ENCODE data around the gene ADGRV1.

The ADGRV1 gene

DNA sequence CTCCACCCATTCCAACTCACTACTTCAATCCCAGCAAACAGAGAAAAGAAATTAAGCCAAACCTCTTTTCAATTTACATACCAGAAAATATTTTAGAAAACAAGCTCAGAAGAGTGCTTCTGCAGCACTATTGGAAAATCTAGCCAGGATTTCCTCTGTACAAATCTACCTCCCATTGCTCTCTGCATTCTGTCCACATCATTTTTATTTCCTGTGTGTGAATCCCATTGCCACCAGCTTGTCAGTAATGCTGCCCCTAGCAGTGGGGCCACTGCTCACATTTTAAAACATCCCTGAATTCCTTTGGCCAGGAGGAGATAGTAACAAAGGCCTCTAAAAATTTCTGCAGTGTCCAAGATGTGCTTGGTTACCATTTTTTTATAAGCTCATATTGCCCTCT lies 592.0 kb downstream of the ADGRV1 start:
- DNase-seq, result no peak

DNA sequence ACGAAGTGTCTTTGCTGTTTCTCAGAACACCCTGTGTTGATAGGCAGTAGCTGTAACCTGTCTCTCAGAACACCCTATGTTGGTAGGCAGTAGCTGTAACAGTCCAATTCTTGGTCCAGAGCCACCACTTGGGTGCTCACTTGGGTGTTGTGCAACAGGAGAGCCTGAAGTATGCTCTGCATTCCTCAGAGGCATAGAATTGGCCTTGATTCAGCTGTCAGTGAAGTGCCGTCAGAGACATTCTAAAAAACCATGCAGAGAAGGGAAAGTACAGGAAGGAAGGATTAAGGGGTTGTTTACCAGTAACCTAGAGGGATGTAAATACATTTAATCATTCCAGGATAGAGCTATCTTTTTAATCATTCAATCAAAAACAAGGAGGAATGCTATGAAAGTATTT lies 593.4 kb downstream of the ADGRV1 start:
- no peak for DNase-seq

DNA sequence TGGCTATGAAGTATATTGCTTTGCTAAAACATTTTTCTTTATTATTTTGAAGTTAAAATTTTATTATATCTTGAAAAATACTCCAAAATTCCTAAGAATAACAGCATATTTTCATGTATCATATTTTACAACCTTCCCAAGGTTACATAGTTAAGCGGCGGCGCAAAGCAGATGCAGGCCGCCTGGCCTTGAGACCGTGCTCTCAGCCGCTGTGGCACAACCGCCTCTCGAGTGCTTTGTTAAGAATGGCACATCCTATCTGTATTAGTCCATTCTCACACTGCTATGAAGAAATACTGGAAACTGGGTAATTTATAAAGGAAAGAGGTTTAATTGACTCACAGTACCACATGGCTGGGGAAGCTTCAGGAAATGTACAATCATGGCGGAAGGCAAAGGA lies 595.7 kb downstream of the ADGRV1 start:
- DNase-seq, result no peak

GRCh38 chr5:91155274-91155673 lies 596.7 kb downstream of the ADGRV1 start:
- DNase-seq, result no peak

DNA sequence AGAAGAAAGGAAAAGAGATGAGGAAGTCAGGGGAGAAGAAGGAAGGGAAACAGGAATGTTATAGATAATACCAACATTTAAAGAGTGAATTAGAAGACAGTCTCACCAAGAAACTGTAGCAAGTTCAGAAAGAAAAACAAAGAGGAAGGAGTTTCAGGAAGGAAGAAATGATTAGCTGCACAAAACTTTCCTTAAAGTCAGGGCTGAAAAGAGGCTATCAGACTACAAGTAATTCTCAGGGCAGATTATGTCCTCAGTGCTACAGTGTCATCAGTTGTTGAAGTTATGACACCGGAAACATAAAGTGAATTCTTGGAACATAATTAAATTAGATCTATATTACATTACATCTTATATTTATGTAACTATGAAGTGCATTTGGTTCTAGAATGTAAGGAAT lies 597.6 kb downstream of the ADGRV1 start:
- no peak for DNase-seq

DNA sequence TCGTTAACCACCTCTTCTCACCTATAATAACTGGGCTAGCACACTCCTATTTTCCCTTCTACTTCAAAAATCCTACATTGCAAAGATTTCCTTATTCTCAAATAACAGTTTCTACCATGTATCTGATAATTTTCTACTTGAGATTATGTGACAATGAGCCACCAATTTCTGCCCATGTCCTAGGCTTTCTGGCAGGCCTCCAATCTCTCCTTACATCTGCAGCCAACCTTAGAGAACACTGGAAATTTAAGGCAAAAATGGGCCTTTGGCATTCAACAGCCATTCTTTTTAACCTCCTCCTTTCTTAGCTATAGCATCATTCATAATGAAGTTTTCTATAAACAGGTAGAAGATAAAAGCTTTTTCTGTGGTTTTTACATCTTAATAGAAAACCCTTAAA lies 599.4 kb downstream of the ADGRV1 start:
- DNase-seq, result no peak

- DNase-seq, result no peak
Observed at GRCh38 chr5:91159647-91160046, 601.0 kb downstream of the ADGRV1 start.

GRCh38 chr5:91160714-91161285 lies 602.2 kb downstream of the ADGRV1 start:
- DNase-seq, result no peak

GRCh38 chr5:91162534-91163381 lies 604.2 kb downstream of the ADGRV1 start:
- peak; percentile 90 for DNase-seq

DNA sequence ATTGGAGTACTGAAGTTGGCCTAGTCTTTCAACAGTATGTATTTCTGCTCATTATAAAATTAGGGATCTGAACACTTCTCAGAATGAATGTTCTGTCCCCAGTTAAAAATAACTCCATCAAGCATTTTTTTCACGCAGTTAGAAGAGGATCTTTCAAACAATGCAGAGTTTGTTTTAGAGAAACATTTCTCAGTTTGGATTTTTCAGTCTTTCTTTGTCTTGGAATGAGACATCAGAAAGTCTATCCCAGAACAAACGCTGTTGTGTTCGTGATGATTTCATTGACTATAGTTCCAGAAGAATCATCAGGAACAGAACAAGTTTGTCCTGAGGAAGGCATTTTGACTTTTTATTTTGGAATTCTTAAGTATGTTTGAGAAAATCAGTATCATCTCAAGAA lies 605.8 kb downstream of the ADGRV1 start:
- no peak for DNase-seq

DNA sequence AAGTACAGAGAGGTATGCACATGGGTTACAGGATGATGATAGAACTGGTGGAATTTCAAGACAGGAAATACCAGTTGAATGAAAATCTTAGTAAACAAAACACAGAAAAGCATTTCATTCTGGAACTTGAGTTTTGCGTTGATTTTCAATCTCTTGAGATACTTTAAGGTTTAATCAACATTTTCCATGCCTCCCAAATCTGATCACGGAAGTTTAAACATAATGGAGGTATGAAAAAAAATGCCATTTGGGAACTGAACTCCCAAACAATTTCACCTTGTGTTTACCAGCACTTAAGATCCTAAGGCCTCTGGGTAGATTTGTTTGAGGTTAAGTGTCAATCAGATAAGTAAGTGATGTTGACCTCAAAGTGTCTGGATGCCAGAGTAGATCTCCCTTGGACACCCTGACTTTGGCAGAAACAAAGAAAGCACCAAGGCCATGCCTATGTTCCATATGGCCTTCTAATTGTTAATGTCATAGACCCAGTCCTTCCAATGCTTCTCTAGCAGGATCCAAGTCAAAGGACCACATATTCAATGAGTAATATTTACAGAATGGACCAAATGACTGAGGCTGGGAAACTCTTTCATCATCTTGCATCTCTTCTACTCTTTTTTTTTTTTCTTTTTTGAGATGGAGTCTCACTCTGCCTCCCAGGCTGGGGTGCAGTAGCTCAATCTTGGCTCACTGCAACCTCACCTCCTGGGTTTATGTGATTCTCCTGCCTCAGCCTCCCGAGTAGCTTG lies 607.6 kb downstream of the ADGRV1 start:
- DNase-seq, result no peak

GRCh38 chr5:91168859-91169258 lies 610.3 kb downstream of the ADGRV1 start:
- DNase-seq, result no peak

GRCh38 chr5:91170266-91170665 lies 611.7 kb downstream of the ADGRV1 start:
- DNase-seq, result peak; percentile 45

DNA sequence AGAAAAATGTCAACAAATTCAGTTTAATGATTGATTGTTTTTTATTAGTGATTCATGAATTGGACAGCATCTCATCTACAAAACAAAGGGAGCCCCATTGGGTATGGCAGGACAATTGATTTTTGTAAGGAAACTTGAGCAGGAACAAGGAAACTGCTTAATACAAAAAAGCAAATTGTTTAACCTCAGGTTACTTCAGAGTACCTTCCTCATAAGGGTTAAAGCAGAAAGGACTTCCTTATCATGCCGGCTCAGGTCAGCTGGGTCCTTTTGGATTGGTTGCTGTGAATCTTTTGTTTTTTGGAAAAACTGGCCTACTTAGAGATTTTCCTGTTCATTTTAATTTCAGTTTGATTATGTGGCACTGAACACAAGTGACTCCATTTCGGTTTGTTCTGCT lies 612.7 kb downstream of the ADGRV1 start:
- DNase-seq, result no peak

DNA sequence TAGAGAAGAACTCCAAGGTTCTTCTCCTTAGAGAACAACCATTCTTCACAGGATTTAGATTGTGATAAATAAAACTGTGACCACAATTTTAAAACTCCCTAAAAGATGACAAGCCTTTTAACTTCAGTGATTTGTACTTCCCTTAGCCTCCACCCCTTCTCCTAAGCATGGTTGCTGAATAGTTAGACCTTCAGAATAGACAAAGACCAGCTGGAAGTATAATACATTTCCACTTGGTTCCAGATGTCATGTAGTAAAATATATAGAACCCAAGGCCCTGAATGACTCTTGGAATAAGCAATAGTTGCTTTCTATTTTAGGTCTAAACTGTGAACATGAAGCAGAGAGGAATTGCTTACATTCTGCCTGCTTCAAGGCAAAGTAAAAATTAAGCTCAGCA lies 615.8 kb downstream of the ADGRV1 start:
- DNase-seq, result no peak

GRCh38 chr5:91175708-91176107 lies 617.1 kb downstream of the ADGRV1 start:
- no peak for DNase-seq

DNA sequence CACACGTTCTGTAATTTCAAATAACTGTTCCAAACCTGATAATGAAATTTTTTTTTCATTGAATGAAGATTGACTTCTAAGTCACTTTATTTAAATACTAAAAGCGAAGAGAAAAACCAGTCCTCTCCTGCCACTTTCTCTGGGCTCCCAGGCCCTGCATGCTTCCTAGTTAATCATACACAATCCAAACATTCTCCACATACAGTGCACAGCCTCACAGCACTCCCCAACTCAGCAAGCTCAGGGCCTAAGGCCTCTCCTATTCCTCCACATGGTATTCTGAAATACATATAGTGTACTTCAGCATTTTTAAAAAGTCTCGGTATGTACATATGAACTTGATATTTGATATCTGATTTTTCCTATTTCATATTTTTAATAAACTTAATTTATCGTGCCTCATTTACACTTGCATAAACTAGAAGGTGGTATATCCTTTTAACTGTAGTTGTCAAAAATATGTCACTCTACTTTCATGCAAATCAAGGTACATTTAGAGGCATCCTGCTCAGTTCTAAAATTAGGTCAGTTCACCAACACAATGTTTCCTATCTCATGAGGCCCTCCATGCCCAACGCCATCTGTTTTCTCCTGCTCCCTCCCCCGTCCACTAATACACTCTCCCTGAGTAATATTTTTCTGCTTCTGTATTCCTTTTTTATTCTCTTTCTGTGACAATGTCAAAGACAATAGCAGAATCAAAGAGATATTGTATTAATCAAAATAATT lies 617.9 kb downstream of the ADGRV1 start:
- DNase-seq, result no peak

DNA sequence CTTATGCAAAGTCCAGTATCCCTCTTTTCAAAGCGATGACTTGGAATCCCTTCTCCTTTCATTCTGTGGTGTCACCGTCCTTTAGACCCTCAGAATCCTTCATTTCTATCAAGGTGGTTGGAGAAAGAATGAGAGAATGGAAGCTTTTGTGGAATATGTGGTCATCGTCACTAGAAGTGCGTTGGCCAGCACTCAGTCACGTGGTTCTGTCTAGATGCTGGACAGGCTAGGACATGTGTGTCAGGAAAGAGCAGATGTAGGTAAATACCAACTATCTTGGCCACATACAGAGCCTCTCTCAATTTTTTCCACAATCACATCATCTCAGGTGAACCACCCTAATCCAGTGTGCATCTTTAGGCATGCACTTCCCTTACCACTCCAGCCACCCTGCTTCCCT lies 618.5 kb downstream of the ADGRV1 start:
- no peak for DNase-seq

DNA sequence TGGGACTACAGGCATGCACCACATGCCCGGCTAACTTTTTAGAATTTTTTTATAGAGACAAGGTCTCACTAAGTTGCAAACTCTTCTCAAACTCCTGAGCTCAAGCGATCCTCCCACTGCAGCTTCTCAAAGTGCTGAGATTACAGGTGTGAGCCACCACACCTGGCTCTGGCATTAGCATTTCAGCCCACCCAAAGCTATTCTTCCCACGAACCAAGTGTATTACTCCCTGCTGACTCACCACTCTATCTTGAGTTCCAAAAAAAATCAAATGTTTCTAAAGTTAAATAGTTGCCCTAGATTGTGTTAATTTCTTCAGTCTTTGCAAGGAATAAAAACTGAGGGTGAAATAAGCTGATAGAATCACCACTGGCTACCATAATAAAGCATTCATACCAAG lies 619.0 kb downstream of the ADGRV1 start:
- no peak for DNase-seq

DNA sequence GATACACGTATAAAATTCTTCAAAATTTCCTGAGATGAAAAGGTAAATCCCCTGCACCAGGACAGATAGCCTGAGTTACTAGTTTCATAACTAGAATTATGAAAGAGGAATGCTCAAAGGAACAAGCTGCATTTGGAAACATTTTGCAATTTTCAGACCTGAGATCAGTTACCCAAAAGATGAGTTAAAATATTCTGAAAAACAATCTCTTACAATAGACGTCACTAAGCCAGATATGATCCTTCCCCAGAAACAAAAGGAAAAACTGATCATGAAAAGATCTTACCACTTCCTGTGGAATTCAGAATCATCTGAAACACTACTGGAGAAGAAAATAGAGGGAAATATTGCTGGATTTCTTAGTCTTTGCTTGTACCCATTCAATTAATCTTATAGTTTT lies 619.9 kb downstream of the ADGRV1 start:
- no peak for DNase-seq

GRCh38 chr5:91179018-91179417 lies 620.4 kb downstream of the ADGRV1 start:
- DNase-seq, result no peak

- no peak for DNase-seq
Observed at GRCh38 chr5:91180506-91180905, 621.9 kb downstream of the ADGRV1 start.

DNA sequence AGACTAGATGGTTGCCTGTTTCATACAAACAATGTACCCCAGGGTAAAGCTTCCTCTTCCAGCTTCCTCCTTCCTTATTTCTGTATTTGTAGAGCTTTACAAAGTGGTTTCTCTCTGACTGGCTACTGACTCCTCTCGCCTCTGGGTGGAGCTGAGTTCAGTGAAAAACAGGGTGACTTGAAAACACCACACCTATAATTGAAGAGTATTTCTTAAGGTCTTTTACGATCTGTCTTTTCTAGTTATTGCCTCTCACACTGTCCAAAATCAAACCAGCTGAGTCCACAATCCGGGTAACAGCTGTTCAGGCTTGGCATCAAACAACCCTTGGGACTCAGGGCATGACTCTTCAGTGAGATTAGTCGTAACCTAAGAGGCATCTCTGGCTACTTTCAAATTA lies 624.2 kb downstream of the ADGRV1 start:
- peak; percentile 16 for DNase-seq
